ENCODE measurements around the gene CADM1.

The CADM1 gene

GRCh38 chr11:115523727-115524399 lies 19.6 kb upstream of the CADM1 start:
- DNase-seq = no peak
- Histone ChIP-seq H3K4me2 (ENCODE audit: low read depth, low read length) (no peak overlapping the region), H3K27ac (ENCODE audit: low read length) (no peak overlapping the region), H3K36me3 (replicated peaks; ENCODE audit: insufficient read depth, low read length) (no peaks in the 10 kb centered on the region), H3K4me3 (ENCODE audit: low read length) (no peak overlapping the region), H3F3A (ENCODE audit: insufficient read depth, low read length) (no peaks in the 10 kb centered on the region), H3K9me3 (replicated peaks; ENCODE audit: insufficient read depth, low read length) (no peaks in the 10 kb centered on the region), H4K20me1 (ENCODE audit: insufficient read depth, low read length) (no peaks in the 10 kb centered on the region), H2AFZ (ENCODE audit: low read length) (no peak overlapping the region), H3K4me1 (ENCODE audit: low read length) (no peaks in the 10 kb centered on the region), H3K9me2 (replicated peaks; ENCODE audit: insufficient read depth, low read length) (no peaks in the 10 kb centered on the region), H3K9ac (ENCODE audit: low read length) (no peak overlapping the region), H3K79me2 (ENCODE audit: low read length) (no peaks in the 10 kb centered on the region), H3K27me3 (replicated peaks; ENCODE audit: insufficient read depth, low read length) (no peaks in the 10 kb centered on the region)
- no peak for TF ChIP-seq EZH2phosphoT487 (IDR thresholded peaks at IDR 0.05; ENCODE audit: low read length)

DNA sequence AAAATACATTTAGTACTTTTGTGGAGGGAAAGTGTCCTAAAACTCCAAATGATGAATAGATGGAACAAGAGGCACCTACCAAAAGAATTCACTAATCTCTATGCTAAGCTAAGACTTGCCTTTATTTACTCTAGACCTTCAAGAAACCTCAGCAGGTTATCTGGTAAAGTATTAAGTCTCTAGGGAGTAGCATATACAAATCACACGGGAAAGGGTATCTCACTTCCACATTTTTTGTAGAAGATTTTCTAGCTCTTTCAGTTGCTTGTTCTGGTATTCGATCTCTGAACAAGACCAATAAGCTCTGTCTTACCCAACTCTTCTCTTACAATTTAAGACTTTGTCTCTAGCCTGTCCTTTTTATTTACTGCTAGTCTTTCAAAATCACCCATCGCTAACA lies 18.1 kb upstream of the CADM1 start:
- Histone ChIP-seq H4K20me1 (ENCODE audit: insufficient read depth, low read length) (no peaks in the 10 kb centered on the region), H3K4me1 (ENCODE audit: low read length) (no peaks in the 10 kb centered on the region), H3K36me3 (replicated peaks; ENCODE audit: insufficient read depth, low read length) (no peaks in the 10 kb centered on the region), H3K9me2 (replicated peaks; ENCODE audit: insufficient read depth, low read length) (no peaks in the 10 kb centered on the region), H2AFZ (ENCODE audit: low read length) (no peak overlapping the region), H3K4me3 (ENCODE audit: low read length) (no peak overlapping the region), H3K79me2 (ENCODE audit: low read length) (no peaks in the 10 kb centered on the region), H3K9me3 (replicated peaks; ENCODE audit: insufficient read depth, low read length) (no peaks in the 10 kb centered on the region), H3K9ac (ENCODE audit: low read length) (no peak overlapping the region), H3F3A (ENCODE audit: insufficient read depth, low read length) (no peaks in the 10 kb centered on the region), H3K27ac (ENCODE audit: low read length) (no peak overlapping the region), H3K27me3 (replicated peaks; ENCODE audit: insufficient read depth, low read length) (no peaks in the 10 kb centered on the region), H3K4me2 (ENCODE audit: low read depth, low read length) (no peak overlapping the region)
- no peak for TF ChIP-seq CTCF (IDR thresholded peaks at IDR 0.05; ENCODE audit: low read length)
- TF ChIP-seq EZH2 (optimal IDR thresholded peaks at IDR 0.05; ENCODE audit: low read depth, low read length) = no peak
- no peak for TF ChIP-seq EZH2phosphoT487 (IDR thresholded peaks at IDR 0.05; ENCODE audit: low read length)
- DNase-seq = no peak

DNA sequence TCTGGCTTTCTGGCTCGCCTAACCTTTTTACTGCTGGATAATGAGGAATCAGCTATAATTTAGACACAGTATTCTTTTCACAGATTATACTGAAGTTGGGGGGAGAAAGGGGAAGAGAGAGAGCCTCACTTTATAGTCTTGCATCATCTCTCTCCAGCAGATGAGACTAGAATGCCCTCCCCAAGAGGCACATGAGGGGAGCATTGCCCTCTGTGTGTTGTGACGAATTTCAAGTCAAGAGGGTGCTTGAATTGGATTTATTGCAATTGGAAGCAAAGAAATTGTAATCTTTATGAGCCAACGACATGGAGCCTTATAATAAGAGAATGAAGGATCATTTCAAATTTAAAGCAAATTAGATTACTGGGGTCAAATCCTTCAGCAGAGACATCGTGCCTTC lies 17.6 kb upstream of the CADM1 start:
- Histone ChIP-seq H3K4me2 (ENCODE audit: low read depth, low read length) (no peak overlapping the region), H3K4me3 (ENCODE audit: low read length) (no peak overlapping the region), H3K79me2 (ENCODE audit: low read length) (no peaks in the 10 kb centered on the region), H2AFZ (ENCODE audit: low read length) (no peak overlapping the region), H3K9me2 (replicated peaks; ENCODE audit: insufficient read depth, low read length) (no peaks in the 10 kb centered on the region), H3F3A (ENCODE audit: insufficient read depth, low read length) (no peaks in the 10 kb centered on the region), H3K36me3 (replicated peaks; ENCODE audit: insufficient read depth, low read length) (no peaks in the 10 kb centered on the region), H3K9ac (ENCODE audit: low read length) (no peak overlapping the region), H4K20me1 (ENCODE audit: insufficient read depth, low read length) (no peaks in the 10 kb centered on the region), H3K27ac (ENCODE audit: low read length) (no peak overlapping the region), H3K9me3 (replicated peaks; ENCODE audit: insufficient read depth, low read length) (no peaks in the 10 kb centered on the region), H3K4me1 (ENCODE audit: low read length) (no peaks in the 10 kb centered on the region), H3K27me3 (replicated peaks; ENCODE audit: insufficient read depth, low read length) (no peaks in the 10 kb centered on the region)
- TF ChIP-seq CTCF (IDR thresholded peaks at IDR 0.05; ENCODE audit: low read length) (no peak), EZH2 (optimal IDR thresholded peaks at IDR 0.05; ENCODE audit: low read depth, low read length) (no peak), EZH2phosphoT487 (IDR thresholded peaks at IDR 0.05; ENCODE audit: low read length) (no peak)
- no peak for DNase-seq

DNA sequence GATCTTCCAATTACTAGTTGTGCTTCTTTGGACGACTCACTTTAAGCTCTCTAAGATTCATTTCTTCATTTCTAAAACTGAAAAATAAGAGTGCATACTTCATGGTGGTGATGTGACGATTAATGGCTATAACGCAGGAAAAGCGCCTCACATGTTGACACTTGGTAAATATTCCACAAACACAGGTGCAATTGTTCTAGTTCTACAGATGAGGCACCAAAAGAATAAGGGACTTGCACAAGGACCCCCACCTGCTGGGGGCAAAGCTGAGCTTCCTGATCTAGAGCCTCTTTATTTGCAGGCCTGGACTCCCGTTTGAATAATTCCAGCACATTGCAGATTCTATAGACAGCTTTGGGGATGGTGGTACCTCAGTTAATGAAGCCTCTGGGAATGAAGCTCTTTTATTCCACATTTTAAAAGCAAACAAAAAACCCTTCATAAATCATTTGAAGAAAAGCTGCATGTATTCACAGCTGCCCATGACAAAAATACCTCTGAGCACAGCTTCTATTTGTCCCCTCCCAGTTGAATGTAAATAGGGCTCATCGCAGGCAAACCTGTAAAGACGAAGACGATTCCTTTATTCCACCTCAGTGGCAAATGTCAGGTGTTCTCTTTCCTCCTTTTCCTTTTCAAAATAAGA lies 14.9 kb upstream of the CADM1 start:
- TF ChIP-seq EZH2 (optimal IDR thresholded peaks at IDR 0.05; ENCODE audit: low read depth, low read length) (no peak), CTCF (IDR thresholded peaks at IDR 0.05; ENCODE audit: low read length) (no peak), EZH2phosphoT487 (IDR thresholded peaks at IDR 0.05; ENCODE audit: low read length) (no peak)
- no peak overlapping the region for H2AFZ ChIP-seq (ENCODE audit: low read length)
- no peak for DNase-seq
- no peak overlapping the region for H3K4me3 ChIP-seq (ENCODE audit: low read length)
- H3K36me3 ChIP-seq (replicated peaks; ENCODE audit: insufficient read depth, low read length) = no peaks in the 10 kb centered on the region
- no peaks in the 10 kb centered on the region for H3K79me2 ChIP-seq (ENCODE audit: low read length)
- no peaks in the 10 kb centered on the region for H3K27me3 ChIP-seq (replicated peaks; ENCODE audit: insufficient read depth, low read length)
- H3K4me1 ChIP-seq (ENCODE audit: low read length) = no peaks in the 10 kb centered on the region
- H3K9me3 ChIP-seq (replicated peaks; ENCODE audit: insufficient read depth, low read length) = no peaks in the 10 kb centered on the region
- no peaks in the 10 kb centered on the region for H3F3A ChIP-seq (ENCODE audit: insufficient read depth, low read length)
- H3K27ac ChIP-seq (ENCODE audit: low read length) = no peak overlapping the region
- no peaks in the 10 kb centered on the region for H4K20me1 ChIP-seq (ENCODE audit: insufficient read depth, low read length)
- no peak overlapping the region for H3K4me2 ChIP-seq (ENCODE audit: low read depth, low read length)
- no peaks in the 10 kb centered on the region for H3K9me2 ChIP-seq (replicated peaks; ENCODE audit: insufficient read depth, low read length)
- H3K9ac ChIP-seq (ENCODE audit: low read length) = no peak overlapping the region
